ENCODE results near the gene CERS2. TPM values are rescaled to one million over a fixed set of nuclear protein-coding genes. Genes with fewer than 3 reads are reported as not detected.

CERS2 gene
- total and polyA plus RNA-seq, 2 of the 4 experiments (the other 2 are of a cell fraction): 118 to 127 TPM

GRCh38 chr1:150922519-150922975, 52.1 kb downstream of the CERS2 start:
- dilution Hi-C loops (cut with HindIII; ENCODE audit: low sequenced_read_pairs, unreplicated experiment): no loop called here
- H4K20me1 ChIP-seq (ENCODE audit: insufficient read depth, low read length): no peaks in the 10 kb centered on the region
- H3K9me1 ChIP-seq (ENCODE audit: insufficient read depth, low read length): 0 out of 2 replicates have a peak, but pooled peaks cover under 1% of the 10 kb centered on the region
- no peak overlapping the region for H3K23ac ChIP-seq (ENCODE audit: low read depth, low read length)
- H3K27me3 ChIP-seq (ENCODE audit: control insufficient read depth, insufficient read depth, low read length): no peaks in the 10 kb centered on the region
- DNase-seq (peak; percentile 93), ATAC-seq (ENCODE audit: low read depth) (peak; percentile 63)
- H3K4me1 ChIP-seq (ENCODE audit: control insufficient read depth, insufficient read depth, low read length): peaks cover 2% of the 10 kb centered on the region; the same call in 1 of the 2 replicates
- no TSS peak for BruUV-seq (replicated peaks)
- H2BK5ac ChIP-seq (ENCODE audit: low read depth, low read length, poor library complexity, severe bottlenecking): peak overlapping the region; percentile 42
- H2BK120ac ChIP-seq (ENCODE audit: low read depth, low read length): no peak overlapping the region
- peak overlapping the region; percentile 7; the same call in 1 of the 2 replicates for H3K4ac ChIP-seq (ENCODE audit: low read depth, low read length)
- 0 out of 4 replicates have a peak overlapping the region, but pooled peaks of 1 of the 2 experiments have one; percentile 27 for H4K8ac ChIP-seq (ENCODE audit: low read depth in 2 of 2, low read length in 2 of 2)
- no peak overlapping the region; the same call in 1 of the 2 replicates for H2BK20ac ChIP-seq (ENCODE audit: low read depth, low read length)
- H2AK9ac ChIP-seq (replicated peaks; ENCODE audit: low read depth, low read length, poor library complexity): no peak overlapping the region
- no peak overlapping the region for H3K14ac ChIP-seq (replicated peaks; ENCODE audit: low read depth, low read length)
- ChIA-PET CTCF (interaction anchor here (0.6 to 1.4 kb wide), 16 partner anchors 8 to 595 kb away, joined by 3 to 9 read pairs (median 4); no protein-coding TSS in a partner anchor), POLR2A (ENCODE audit: unreplicated experiment) (interaction anchor here (0.7 kb wide), 1 partner anchor 48 kb away, joined by 4 read pairs; no protein-coding TSS in a partner anchor)
- H3K4me2 ChIP-seq (ENCODE audit: low read depth, low read length): no peak overlapping the region
- H3K36me3 ChIP-seq (ENCODE audit: control insufficient read depth, insufficient read depth, low read length): peaks cover under 1% of the 10 kb centered on the region
- no peaks in the 10 kb centered on the region for H3K9me3 ChIP-seq (ENCODE audit: control insufficient read depth, insufficient read depth, low read length)
- in situ Hi-C loops (cut with MboI; ENCODE audit: low sequenced_read_pairs): no loop called here
- H4K91ac ChIP-seq (ENCODE audit: insufficient read depth, low read depth, low read length): no peak overlapping the region
- no peak overlapping the region for H3K27ac ChIP-seq (ENCODE audit: insufficient read depth, low read length)
- H3K56ac ChIP-seq (ENCODE audit: extremely low read depth, insufficient read depth, low read length): no peak overlapping the region
- peak overlapping the region; percentile 6 for H2AFZ ChIP-seq (replicated peaks; ENCODE audit: low read length, poor library complexity)
- H3K9ac ChIP-seq (ENCODE audit: low read depth, low read length): no peak overlapping the region
- no CpG with 5 or more reads among the region's 2 CpGs for WGBS, 2 experiments (ENCODE audit: extremely low coverage in 2 of 2, insufficient read length in 1 of 2)
- H3K4me3 ChIP-seq (ENCODE audit: insufficient read depth, low read depth, low read length): no peak overlapping the region
- H3K79me1 ChIP-seq (ENCODE audit: low read depth in 1 of 2, low read length in 2 of 2): peaks cover 6 to 14% of the 10 kb centered on the region in 2 experiments
- no peak overlapping the region for H2BK15ac ChIP-seq (ENCODE audit: low read depth, low read length)
- H2AK5ac ChIP-seq (ENCODE audit: low read depth, low read length): no peak overlapping the region
- no peak overlapping the region for H4K5ac ChIP-seq (ENCODE audit: low read depth, low read length)
- intact Hi-C loops (cut with micrococcal nuclease): loop anchor here (1.0 to 5.0 kb wide), 3 partner anchors 46 to 360 kb away; partner anchors contain the start of gene ARNT
- H3K18ac ChIP-seq (ENCODE audit: low read depth, low read length): no peak overlapping the region
- TF ChIP-seq RCOR1 (IDR thresholded peaks at IDR 0.05; ENCODE audit: insufficient replicate concordance, low read length) (no peak), NFE2L2 (IDR thresholded peaks at IDR 0.05; ENCODE audit: low read depth, low read length) (no peak), BHLHE40 (IDR thresholded peaks at IDR 0.05; ENCODE audit: low read depth, low read length) (peak; percentile 25; the same call in 1 of the 2 replicates), CTCF (conservative IDR thresholded peaks at IDR 0.05; ENCODE audit: low read depth, low read length) (peak; percentile 86), RFX5 (IDR thresholded peaks at IDR 0.05; ENCODE audit: low read depth, low read length) (no peak), SMC3 (IDR thresholded peaks at IDR 0.05; ENCODE audit: low read depth, low read length) (peak; percentile 85), ELK1 (IDR thresholded peaks at IDR 0.05; ENCODE audit: borderline replicate concordance, low read depth, low read length) (no peak), CEBPB (IDR thresholded peaks at IDR 0.05; ENCODE audit: low read depth, low read length) (peak; percentile 30; the same call in 1 of the 2 replicates), MAZ (IDR thresholded peaks at IDR 0.05; ENCODE audit: borderline replicate concordance, low read depth, low read length) (peak; percentile 55; the same call in 1 of the 2 replicates), POLR2A (IDR thresholded peaks at IDR 0.05; ENCODE audit: low read depth, low read length) (no peak), MAFK (IDR thresholded peaks at IDR 0.05; ENCODE audit: low read depth, low read length) (no peak; the same call in 1 of the 2 replicates), FOS (IDR thresholded peaks at IDR 0.05; ENCODE audit: low read depth, low read length) (peak; percentile 66), CHD1 (IDR thresholded peaks at IDR 0.05; ENCODE audit: low read depth, low read length) (no peak), RAD21 (IDR thresholded peaks at IDR 0.05; ENCODE audit: low read length) (peak; percentile 76)
- TF ChIP-seq, protein P1, sequence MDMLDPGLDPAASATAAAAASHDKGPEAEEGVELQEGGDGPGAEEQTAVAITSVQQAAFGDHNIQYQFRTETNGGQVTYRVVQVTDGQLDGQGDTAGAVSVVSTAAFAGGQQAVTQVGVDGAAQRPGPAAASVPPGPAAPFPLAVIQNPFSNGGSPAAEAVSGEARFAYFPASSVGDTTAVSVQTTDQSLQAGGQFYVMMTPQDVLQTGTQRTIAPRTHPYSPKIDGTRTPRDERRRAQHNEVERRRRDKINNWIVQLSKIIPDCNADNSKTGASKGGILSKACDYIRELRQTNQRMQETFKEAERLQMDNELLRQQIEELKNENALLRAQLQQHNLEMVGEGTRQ (IDR thresholded peaks at IDR 0.05; ENCODE audit: low read depth, low read length): no peak
